GM12864 (cell line): ENCODE data around the gene TRABD2B.

Experiments used
- DNase-seq: peaks from one replicate; pipeline ENCODE4 v3.0.0-alpha.2; 2011; ENCODE audit warnings: low read depth
- H3K4me3 ChIP-seq: 2 replicates; pipeline ENCODE4 v1.5.1; 2011; ENCODE audit warnings: mild to moderate bottlenecking, low read depth, low read length, control low read depth
- CTCF ChIP-seq: IDR thresholded peaks from 2 replicates; pipeline ENCODE4 v1.5.1; 2011; ENCODE audit warnings: low read depth, mild to moderate bottlenecking, moderate library complexity, low read length, control low read depth, inconsistent platforms; ENCODE audit errors: missing control alignments

TRABD2B gene

GRCh38 chr1:47711184-47711847, 285.9 kb downstream of the TRABD2B start:
- no peak for DNase-seq
- no peak overlapping the region for H3K4me3 ChIP-seq

More at GRCh38 chr1:47711184-47711847, 285.9 kb downstream of the TRABD2B start:
- no peak for TF ChIP-seq CTCF
